Panc1 (cell line): ENCODE measurements around the gene ACTR5. TPM values are rescaled to one million over a fixed set of nuclear protein-coding genes. Genes with fewer than 3 reads are reported as not detected.

Source experiments
- ATAC-seq: fragments of 200-7000 bp; cut with Tn5 transposase; 2 replicates; pipeline ENCODE4 v1.9.1; 2020; ENCODE audit warnings: mild to moderate bottlenecking, moderate library complexity
- BruUV-seq: library from RNA; stranded (reverse); fragments of 400-500 nt; replicated peaks from 2 replicates; lab custom pipeline; 2021; lab: Mats Ljungman, UMichigan
- CTCF ChIA-PET: fragments of 300-600 bp; sonication (Branson Sonifier 250); formaldehyde crosslinking; loops from one replicate; lab custom pipeline; 2022; ENCODE audit warnings: antibody characterized with exemption; lab: Charles Lee
- POLR2A ChIA-PET: fragments of 300-600 bp; sonication (Branson Sonifier 250); formaldehyde crosslinking; loops from one replicate; lab custom pipeline; 2022; ENCODE audit warnings: antibody characterized with exemption; lab: Charles Lee
- DNase-seq: peaks from one replicate; pipeline ENCODE4 v3.0.0-alpha.2; 2010; ENCODE audit warnings: low read depth, low spot score
- H3K27ac ChIP-seq: 2 replicates; pipeline ENCODE4 v1.5.1; 2011; ENCODE audit warnings: mild to moderate bottlenecking, low read length, inconsistent platforms
- H3K27me3 ChIP-seq: fragments of 200-500 bp; sonication (Bioruptor generic); 2 replicates; pipeline ENCODE4 v1.6.0; 2014; ENCODE audit warnings: low read length, inconsistent platforms; ENCODE audit not compliant: control insufficient read depth, insufficient read depth
- H3K36me3 ChIP-seq: fragments of 200-500 bp; sonication (Bioruptor generic); 2 replicates; pipeline ENCODE4 v1.5.1; 2014; ENCODE audit warnings: inconsistent platforms, mild to moderate bottlenecking, low read length, moderate library complexity; ENCODE audit not compliant: control insufficient read depth, insufficient read depth
- H3K4me1 ChIP-seq: 2 replicates; pipeline ENCODE4 v1.5.1; 2011; ENCODE audit warnings: inconsistent platforms, mild to moderate bottlenecking, low read length, moderate library complexity; ENCODE audit not compliant: control insufficient read depth, insufficient read depth
- H3K4me3 ChIP-seq, 2 experiments: 2 replicates each; pipeline ENCODE4 v1.5.1; 2011 to 2012; ENCODE audit warnings: low read depth in 2 of 2, low read length in 2 of 2, mild to moderate bottlenecking in 2 of 2, inconsistent platforms in 1 of 2, moderate library complexity in 1 of 2
- H3K9me3 ChIP-seq: fragments of 200-500 bp; sonication (Bioruptor generic); 2 replicates; pipeline ENCODE4 v1.5.1; 2014; ENCODE audit warnings: low read depth, mild to moderate bottlenecking, inconsistent platforms, low read length, moderate library complexity; ENCODE audit not compliant: control insufficient read depth, insufficient read depth
- POLR2AphosphoS5 ChIP-seq: IDR thresholded peaks from 2 replicates; pipeline ENCODE4 v1.6.1; 2012; ENCODE audit warnings: mild to moderate bottlenecking, low read depth, low read length, moderate library complexity
- SIN3A ChIP-seq: IDR thresholded peaks from 2 replicates; pipeline ENCODE4 v1.6.1; 2012; ENCODE audit warnings: low read depth, mild to moderate bottlenecking, low read length, moderate library complexity, borderline replicate concordance; ENCODE audit not compliant: insufficient read depth
- TCF7L2 ChIP-seq: IDR thresholded peaks from 2 replicates; pipeline ENCODE4 v1.6.1; 2011; ENCODE audit warnings: mild to moderate bottlenecking, low read depth, low read length, inconsistent platforms
- in situ Hi-C: cut with HindIII; loops from 2 replicates; pipeline ENCODE4 v1.10.0; 2016; ENCODE audit warnings: low sequenced_read_pairs, low pct_unique_long_range_greater_than_20kb
- intact Hi-C: fragments of 100-400 bp; cut with micrococcal nuclease; formaldehyde crosslinking; loops from one replicate; pipeline ENCODE4 v1.10.0; 2022; ENCODE audit not compliant: unreplicated experiment
- total RNA-seq: library from RNA; stranded (reverse); gene quantifications from one replicate; pipeline ENCODE4 v1.2.1, GENCODE V29; 2021; ENCODE audit not compliant: unreplicated experiment
- TF ChIP-seq, protein P1 (sequence below): fragments of 450-650 bp; IDR thresholded peaks from 2 replicates; pipeline ENCODE4 v1.5.1; 2017; ENCODE audit warnings: mild to moderate bottlenecking
- TF ChIP-seq, protein P2 (sequence below), 2 experiments: IDR thresholded peaks; 2 replicates each; pipeline ENCODE4 v1.6.1; 2011 to 2012; ENCODE audit warnings: low read depth in 2 of 2, control low read depth in 1 of 2, low read length in 1 of 2, mild to moderate bottlenecking in 1 of 2, moderate library complexity in 1 of 2; ENCODE audit not compliant: insufficient read depth in 1 of 2

ACTR5 gene
- total RNA-seq, 1 experiment from 2014 or later: 12.1 TPM

DNA sequence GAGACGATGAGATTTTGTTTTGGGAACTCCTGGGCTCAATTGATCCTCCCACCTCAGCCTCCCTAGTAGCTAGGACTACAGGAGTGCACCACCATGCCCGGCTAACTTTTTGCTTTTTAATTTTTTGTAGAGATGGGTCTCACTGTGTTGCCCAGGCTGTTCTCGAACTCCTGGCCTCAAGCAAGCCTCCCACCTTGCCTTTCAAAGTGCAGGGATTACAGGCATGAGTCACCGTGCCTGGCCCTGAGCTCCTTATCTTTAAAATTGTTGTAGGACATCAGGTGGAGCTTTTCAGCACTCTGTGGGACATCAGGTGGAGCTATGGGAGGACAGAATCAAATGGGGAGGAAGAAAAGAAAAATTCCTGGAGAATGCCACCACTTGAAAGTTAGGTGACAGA, 12.7 kb downstream of the ACTR5 start:
- DNase-seq: no peak
- CTCF ChIA-PET: no interaction called here
- peaks cover 14% of the 10 kb centered on the region for H3K36me3 ChIP-seq
- no TSS peak for BruUV-seq
- in situ Hi-C loops: no loop called here
- no peak for ATAC-seq
- H3K27ac ChIP-seq: no peak overlapping the region
- no peak overlapping the region for H3K4me3 ChIP-seq
- TF ChIP-seq, protein P1, sequence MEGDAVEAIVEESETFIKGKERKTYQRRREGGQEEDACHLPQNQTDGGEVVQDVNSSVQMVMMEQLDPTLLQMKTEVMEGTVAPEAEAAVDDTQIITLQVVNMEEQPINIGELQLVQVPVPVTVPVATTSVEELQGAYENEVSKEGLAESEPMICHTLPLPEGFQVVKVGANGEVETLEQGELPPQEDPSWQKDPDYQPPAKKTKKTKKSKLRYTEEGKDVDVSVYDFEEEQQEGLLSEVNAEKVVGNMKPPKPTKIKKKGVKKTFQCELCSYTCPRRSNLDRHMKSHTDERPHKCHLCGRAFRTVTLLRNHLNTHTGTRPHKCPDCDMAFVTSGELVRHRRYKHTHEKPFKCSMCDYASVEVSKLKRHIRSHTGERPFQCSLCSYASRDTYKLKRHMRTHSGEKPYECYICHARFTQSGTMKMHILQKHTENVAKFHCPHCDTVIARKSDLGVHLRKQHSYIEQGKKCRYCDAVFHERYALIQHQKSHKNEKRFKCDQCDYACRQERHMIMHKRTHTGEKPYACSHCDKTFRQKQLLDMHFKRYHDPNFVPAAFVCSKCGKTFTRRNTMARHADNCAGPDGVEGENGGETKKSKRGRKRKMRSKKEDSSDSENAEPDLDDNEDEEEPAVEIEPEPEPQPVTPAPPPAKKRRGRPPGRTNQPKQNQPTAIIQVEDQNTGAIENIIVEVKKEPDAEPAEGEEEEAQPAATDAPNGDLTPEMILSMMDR: no peak
- TF ChIP-seq POLR2AphosphoS5 (no peak), SIN3A (no peak), TCF7L2 (no peak)
- TF ChIP-seq, protein P2, sequence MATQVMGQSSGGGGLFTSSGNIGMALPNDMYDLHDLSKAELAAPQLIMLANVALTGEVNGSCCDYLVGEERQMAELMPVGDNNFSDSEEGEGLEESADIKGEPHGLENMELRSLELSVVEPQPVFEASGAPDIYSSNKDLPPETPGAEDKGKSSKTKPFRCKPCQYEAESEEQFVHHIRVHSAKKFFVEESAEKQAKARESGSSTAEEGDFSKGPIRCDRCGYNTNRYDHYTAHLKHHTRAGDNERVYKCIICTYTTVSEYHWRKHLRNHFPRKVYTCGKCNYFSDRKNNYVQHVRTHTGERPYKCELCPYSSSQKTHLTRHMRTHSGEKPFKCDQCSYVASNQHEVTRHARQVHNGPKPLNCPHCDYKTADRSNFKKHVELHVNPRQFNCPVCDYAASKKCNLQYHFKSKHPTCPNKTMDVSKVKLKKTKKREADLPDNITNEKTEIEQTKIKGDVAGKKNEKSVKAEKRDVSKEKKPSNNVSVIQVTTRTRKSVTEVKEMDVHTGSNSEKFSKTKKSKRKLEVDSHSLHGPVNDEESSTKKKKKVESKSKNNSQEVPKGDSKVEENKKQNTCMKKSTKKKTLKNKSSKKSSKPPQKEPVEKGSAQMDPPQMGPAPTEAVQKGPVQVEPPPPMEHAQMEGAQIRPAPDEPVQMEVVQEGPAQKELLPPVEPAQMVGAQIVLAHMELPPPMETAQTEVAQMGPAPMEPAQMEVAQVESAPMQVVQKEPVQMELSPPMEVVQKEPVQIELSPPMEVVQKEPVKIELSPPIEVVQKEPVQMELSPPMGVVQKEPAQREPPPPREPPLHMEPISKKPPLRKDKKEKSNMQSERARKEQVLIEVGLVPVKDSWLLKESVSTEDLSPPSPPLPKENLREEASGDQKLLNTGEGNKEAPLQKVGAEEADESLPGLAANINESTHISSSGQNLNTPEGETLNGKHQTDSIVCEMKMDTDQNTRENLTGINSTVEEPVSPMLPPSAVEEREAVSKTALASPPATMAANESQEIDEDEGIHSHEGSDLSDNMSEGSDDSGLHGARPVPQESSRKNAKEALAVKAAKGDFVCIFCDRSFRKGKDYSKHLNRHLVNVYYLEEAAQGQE (IDR thresholded peaks at IDR 0.05; ENCODE audit: insufficient read depth in 1 of 2, low read depth in 2 of 2, low read length in 1 of 2): no peak
- POLR2A ChIA-PET: no interaction called here
- H3K4me1 ChIP-seq: no peaks in the 10 kb centered on the region
- intact Hi-C loops: no loop called here
- H3K27me3 ChIP-seq: no peaks in the 10 kb centered on the region
- H3K9me3 ChIP-seq: no peaks in the 10 kb centered on the region

DNA sequence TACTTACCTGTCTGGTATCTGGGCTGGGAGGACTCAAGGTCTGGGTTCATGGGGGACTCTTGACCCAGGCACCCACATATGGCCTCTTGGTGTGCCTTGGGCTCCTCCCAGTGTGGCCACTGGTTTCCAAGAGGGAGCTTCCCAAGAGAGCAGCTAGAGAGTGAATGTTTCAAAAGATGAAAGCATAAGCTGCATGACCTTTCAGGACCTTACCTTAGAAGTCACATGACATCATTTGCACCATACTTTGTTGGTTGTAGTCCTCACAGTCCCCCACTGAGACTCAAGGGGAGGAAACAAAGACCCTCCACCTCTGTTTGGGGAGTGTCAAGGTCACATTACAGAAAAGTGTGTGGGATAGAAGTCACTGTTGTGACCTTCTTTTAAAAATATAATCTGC, 13.9 kb downstream of the ACTR5 start:
- intact Hi-C loops: no loop called here

More for the DNA sequence above, 13.9 kb downstream of the ACTR5 start:
- H3K27ac ChIP-seq: no peak overlapping the region
- POLR2A ChIA-PET: interaction anchor here (0.6 kb wide), 1 partner anchor 22 kb away, joined by 10 read pairs; no protein-coding TSS in a partner anchor
- no TSS peak for BruUV-seq
- CTCF ChIA-PET: no interaction called here
- no peaks in the 10 kb centered on the region for H3K9me3 ChIP-seq
- H3K27me3 ChIP-seq: no peaks in the 10 kb centered on the region
- DNase-seq (no peak), ATAC-seq (no peak)
- in situ Hi-C loops: no loop called here
- H3K4me1 ChIP-seq: no peaks in the 10 kb centered on the region
- TF ChIP-seq, protein P2 (IDR thresholded peaks at IDR 0.05; ENCODE audit: insufficient read depth in 1 of 2, low read depth in 2 of 2, low read length in 1 of 2): no peak
- no peak for TF ChIP-seq POLR2AphosphoS5
- no peak overlapping the region for H3K4me3 ChIP-seq
- peaks cover 20% of the 10 kb centered on the region for H3K36me3 ChIP-seq
